Activated CD4-positive, CD25-positive, alpha-beta regulatory T cell treated with anti-CD3 and anti-CD28 coated beads, Interleukin-2, amount 50 U/mL, for 72 hours (primary cell): Measurements from ENCODE around the gene FOXF1.

Source experiments
- DNase-seq: peaks from one replicate; pipeline ENCODE4 v3.0.0; 2021

The FOXF1 gene

GRCh38 chr16:86494039-86494564 is 16.2 kb upstream of the FOXF1 start:
- no peak for DNase-seq

- DNase-seq, result no peak
These were observed 15.6 kb upstream of the FOXF1 start for GRCh38 chr16:86494565-86495356.

GRCh38 chr16:86495357-86495701 is 15.0 kb upstream of the FOXF1 start:
- DNase-seq, result no peak

GRCh38 chr16:86495756-86496261 is 14.5 kb upstream of the FOXF1 start:
- no peak for DNase-seq

- DNase-seq, result no peak
These were observed 13.9 kb upstream of the FOXF1 start for GRCh38 chr16:86496262-86496928.

- DNase-seq, result no peak
These were observed 13.3 kb upstream of the FOXF1 start for GRCh38 chr16:86496929-86497461.

GRCh38 chr16:86497551-86498021 is 12.7 kb upstream of the FOXF1 start:
- DNase-seq, result no peak

GRCh38 chr16:86498155-86498670 is 12.1 kb upstream of the FOXF1 start:
- no peak for DNase-seq

- DNase-seq, result no peak
These were observed 11.5 kb upstream of the FOXF1 start for GRCh38 chr16:86498671-86499439.

GRCh38 chr16:86499440-86499786 is 10.9 kb upstream of the FOXF1 start:
- DNase-seq, result no peak

GRCh38 chr16:86499889-86500707 is 10.2 kb upstream of the FOXF1 start:
- DNase-seq, result no peak

GRCh38 chr16:86500708-86501510 is 9.4 kb upstream of the FOXF1 start:
- DNase-seq, result no peak

GRCh38 chr16:86501989-86502855 is 8.1 kb upstream of the FOXF1 start:
- no peak for DNase-seq

- DNase-seq, result no peak
These were observed 7.2 kb upstream of the FOXF1 start for GRCh38 chr16:86502856-86503748.

GRCh38 chr16:86503830-86504229 is 6.5 kb upstream of the FOXF1 start:
- no peak for DNase-seq

- DNase-seq, result no peak
These were observed 5.8 kb upstream of the FOXF1 start for GRCh38 chr16:86504315-86505184.

- no peak for DNase-seq
These were observed 5.0 kb upstream of the FOXF1 start for GRCh38 chr16:86505185-86505898.
